H1 (cell line): ENCODE data around the gene CCDC14.

Source experiments
- CHD2 ChIP-seq: IDR thresholded peaks from 2 replicates; pipeline ENCODE4 v1.6.1; 2012; ENCODE audit warnings: low read length, improper control_type of control experiment
- GTF2F1 ChIP-seq: IDR thresholded peaks from 2 replicates; pipeline ENCODE4 v1.6.1; 2012; ENCODE audit warnings: low read depth, low read length, improper control_type of control experiment, borderline replicate concordance
- POLR2A ChIP-seq, 2 experiments: IDR thresholded peaks; 1 replicate in 1 of 2; 2 replicates in 1 of 2; pipeline ENCODE4 v1.6.1; 2011; ENCODE audit warnings: low read depth in 2 of 2, low read length in 2 of 2, mild to moderate bottlenecking in 2 of 2; ENCODE audit errors: control extremely low read depth in 1 of 2
- TF ChIP-seq, protein P1 (sequence below), 3 experiments: IDR thresholded peaks; 1 replicate in 2 of 3; 2 replicates in 1 of 3; pipeline versions ENCODE4 v1.5.1 to v1.6.1; 2011; ENCODE audit warnings: low read length in 3 of 3, mild to moderate bottlenecking in 3 of 3, inconsistent platforms in 2 of 3, low read depth in 1 of 3, moderate library complexity in 1 of 3; ENCODE audit not compliant: insufficient read depth in 1 of 3; ENCODE audit errors: control extremely low read depth in 1 of 3
- TF ChIP-seq, protein P2 (sequence below): IDR thresholded peaks from 2 replicates; pipeline ENCODE4 v1.6.1; 2012; ENCODE audit warnings: inconsistent platforms

DNA sequence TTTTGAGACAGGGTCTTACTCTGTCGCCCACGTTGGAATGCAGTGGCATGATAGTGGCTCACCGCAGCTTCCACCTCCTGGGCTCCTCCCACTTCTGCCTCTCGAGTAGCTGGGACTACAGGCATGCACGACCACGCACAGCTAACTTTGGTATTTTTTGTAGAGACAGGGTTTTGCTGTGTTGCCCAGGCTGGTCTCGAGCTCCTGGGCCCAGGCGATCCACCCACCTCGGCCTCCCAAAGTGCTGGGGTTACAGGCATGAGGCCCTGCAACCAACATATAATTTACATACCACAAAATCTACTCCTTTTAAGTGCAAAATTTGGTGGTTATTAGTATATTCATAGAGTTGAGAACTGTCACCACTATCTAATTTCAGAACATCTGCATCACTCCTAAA, 31.7 kb downstream of the CCDC14 start:
- TF ChIP-seq CHD2 (no peak), GTF2F1 (no peak), POLR2A (IDR thresholded peaks at IDR 0.05; ENCODE audit: control extremely low read depth in 1 of 2, low read depth in 2 of 2, low read length in 2 of 2) (no peak)
- TF ChIP-seq, protein P1, sequence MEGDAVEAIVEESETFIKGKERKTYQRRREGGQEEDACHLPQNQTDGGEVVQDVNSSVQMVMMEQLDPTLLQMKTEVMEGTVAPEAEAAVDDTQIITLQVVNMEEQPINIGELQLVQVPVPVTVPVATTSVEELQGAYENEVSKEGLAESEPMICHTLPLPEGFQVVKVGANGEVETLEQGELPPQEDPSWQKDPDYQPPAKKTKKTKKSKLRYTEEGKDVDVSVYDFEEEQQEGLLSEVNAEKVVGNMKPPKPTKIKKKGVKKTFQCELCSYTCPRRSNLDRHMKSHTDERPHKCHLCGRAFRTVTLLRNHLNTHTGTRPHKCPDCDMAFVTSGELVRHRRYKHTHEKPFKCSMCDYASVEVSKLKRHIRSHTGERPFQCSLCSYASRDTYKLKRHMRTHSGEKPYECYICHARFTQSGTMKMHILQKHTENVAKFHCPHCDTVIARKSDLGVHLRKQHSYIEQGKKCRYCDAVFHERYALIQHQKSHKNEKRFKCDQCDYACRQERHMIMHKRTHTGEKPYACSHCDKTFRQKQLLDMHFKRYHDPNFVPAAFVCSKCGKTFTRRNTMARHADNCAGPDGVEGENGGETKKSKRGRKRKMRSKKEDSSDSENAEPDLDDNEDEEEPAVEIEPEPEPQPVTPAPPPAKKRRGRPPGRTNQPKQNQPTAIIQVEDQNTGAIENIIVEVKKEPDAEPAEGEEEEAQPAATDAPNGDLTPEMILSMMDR (IDR thresholded peaks at IDR 0.05; ENCODE audit: control extremely low read depth in 1 of 3, insufficient read depth in 1 of 3, low read depth in 1 of 3, low read length in 3 of 3) = no peak
- TF ChIP-seq, protein P2, sequence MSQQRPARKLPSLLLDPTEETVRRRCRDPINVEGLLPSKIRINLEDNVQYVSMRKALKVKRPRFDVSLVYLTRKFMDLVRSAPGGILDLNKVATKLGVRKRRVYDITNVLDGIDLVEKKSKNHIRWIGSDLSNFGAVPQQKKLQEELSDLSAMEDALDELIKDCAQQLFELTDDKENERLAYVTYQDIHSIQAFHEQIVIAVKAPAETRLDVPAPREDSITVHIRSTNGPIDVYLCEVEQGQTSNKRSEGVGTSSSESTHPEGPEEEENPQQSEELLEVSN = no peak
